ENCODE results near the gene NAA10.

Gene NAA10

DNA sequence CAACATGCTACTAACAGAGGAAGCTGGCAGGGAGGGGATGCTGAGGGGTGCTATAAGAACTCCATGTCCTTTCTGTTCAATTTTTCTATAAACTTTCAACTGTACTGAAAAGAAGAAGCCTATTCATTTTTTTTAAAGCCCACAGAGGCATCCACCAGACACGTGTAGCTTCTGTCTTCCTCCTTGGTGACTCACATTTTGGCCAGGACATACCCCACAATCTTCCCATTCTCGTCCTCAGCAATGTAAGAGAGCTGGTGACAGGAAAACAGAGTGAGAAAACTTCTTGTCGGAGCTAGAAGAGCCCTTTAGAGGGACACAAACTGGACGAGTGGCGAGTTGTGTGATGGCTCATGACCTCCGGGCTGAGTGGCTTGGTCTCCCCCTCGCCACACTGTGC is 1.1 kb downstream of the NAA10 start:
- DNase-seq (ENCODE audit: low read depth) = no peak
- peak overlapping the region; percentile 73 for H3K4me3 ChIP-seq (ENCODE audit: low read depth, low read length)
- TF ChIP-seq, protein P1, sequence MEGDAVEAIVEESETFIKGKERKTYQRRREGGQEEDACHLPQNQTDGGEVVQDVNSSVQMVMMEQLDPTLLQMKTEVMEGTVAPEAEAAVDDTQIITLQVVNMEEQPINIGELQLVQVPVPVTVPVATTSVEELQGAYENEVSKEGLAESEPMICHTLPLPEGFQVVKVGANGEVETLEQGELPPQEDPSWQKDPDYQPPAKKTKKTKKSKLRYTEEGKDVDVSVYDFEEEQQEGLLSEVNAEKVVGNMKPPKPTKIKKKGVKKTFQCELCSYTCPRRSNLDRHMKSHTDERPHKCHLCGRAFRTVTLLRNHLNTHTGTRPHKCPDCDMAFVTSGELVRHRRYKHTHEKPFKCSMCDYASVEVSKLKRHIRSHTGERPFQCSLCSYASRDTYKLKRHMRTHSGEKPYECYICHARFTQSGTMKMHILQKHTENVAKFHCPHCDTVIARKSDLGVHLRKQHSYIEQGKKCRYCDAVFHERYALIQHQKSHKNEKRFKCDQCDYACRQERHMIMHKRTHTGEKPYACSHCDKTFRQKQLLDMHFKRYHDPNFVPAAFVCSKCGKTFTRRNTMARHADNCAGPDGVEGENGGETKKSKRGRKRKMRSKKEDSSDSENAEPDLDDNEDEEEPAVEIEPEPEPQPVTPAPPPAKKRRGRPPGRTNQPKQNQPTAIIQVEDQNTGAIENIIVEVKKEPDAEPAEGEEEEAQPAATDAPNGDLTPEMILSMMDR (IDR thresholded peaks at IDR 0.05; ENCODE audit: insufficient read depth, low read depth, low read length, missing control alignments) = no peak

DNA sequence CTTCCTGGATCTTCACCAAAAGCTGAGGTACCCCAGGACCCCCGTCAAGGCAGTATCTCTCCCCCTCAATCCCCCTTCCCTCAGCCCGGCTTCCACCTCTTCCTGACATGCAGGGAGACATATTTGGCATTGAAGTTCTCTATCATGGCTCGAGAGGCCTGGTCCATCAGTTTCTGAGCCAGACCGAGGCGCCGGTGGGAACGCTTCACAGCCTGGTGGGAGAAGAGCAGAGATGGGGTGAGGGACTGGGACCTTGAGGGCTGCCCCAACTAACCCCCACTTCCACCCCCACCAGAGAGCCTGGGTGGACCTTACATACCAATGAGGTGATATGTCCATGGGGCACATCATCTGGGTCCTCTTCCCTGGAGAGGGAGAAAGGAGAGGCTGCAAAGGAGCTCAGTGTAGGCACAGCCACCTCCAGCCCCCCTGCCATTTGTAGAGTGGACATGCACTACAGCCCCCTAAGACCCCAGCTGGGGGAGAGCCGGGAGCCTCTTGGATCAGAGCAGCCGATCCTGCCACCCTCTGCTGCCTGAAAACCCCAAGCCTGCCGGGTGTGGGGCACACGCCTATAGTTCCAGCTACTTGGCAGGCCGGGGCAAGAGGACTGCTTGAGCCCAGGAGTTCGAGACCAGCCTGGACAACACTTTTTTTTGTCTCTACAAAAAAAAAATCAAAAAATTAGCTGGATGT is 2.5 kb downstream of the NAA10 start:
- TF ChIP-seq, protein P1 (IDR thresholded peaks at IDR 0.05; ENCODE audit: insufficient read depth, low read depth, low read length, missing control alignments) = no peak
- H3K4me3 ChIP-seq (ENCODE audit: low read depth, low read length) = no peak overlapping the region
- no peak for DNase-seq (ENCODE audit: low read depth)

DNA sequence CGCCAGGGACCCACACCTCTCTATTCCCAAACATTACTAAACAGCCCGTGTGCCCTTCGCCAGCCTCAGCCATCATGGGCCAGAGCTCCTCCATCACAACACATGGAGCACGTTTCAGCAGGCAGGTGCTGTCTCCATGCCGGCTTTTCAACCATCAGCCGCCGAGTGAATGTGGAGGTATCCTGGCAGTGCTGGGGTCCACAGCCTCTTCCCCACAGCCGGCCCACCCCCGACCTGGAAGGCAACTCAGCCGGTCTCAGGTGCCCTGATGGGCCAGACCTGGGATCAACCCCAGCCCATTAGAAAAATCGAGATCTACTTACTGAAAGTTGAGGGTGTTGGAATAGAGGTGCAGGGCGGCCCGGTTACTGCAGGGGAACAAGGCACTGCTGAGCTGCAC is 3.1 kb downstream of the NAA10 start:
- no peak overlapping the region for H3K4me3 ChIP-seq (ENCODE audit: low read depth, low read length)
- TF ChIP-seq, protein P1 (IDR thresholded peaks at IDR 0.05; ENCODE audit: insufficient read depth, low read depth, low read length, missing control alignments) = no peak
- no peak for DNase-seq (ENCODE audit: low read depth)

DNA sequence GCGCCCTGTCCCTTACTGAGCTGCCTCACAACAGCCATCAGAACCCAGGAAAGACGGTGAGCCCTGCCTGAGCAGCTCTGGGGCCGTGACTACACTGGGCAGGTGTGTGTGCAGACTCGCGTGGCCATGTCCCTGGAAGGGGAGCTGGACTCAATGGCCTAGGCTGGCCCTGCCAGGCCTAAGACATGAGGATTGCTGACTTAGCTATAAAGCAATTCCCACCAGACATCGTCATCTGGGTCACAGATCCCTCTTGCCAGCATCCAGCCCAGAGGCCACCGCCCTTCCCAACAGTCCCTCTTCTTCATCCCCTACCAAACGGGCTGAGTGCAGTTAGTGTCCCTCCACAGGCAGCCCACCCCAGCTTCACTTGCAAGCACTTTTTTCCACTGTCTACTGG is 3.7 kb downstream of the NAA10 start:
- TF ChIP-seq, protein P1 (IDR thresholded peaks at IDR 0.05; ENCODE audit: insufficient read depth, low read depth, low read length, missing control alignments) = no peak
- DNase-seq (ENCODE audit: low read depth) = no peak
- H3K4me3 ChIP-seq (ENCODE audit: low read depth, low read length) = no peak overlapping the region

DNA sequence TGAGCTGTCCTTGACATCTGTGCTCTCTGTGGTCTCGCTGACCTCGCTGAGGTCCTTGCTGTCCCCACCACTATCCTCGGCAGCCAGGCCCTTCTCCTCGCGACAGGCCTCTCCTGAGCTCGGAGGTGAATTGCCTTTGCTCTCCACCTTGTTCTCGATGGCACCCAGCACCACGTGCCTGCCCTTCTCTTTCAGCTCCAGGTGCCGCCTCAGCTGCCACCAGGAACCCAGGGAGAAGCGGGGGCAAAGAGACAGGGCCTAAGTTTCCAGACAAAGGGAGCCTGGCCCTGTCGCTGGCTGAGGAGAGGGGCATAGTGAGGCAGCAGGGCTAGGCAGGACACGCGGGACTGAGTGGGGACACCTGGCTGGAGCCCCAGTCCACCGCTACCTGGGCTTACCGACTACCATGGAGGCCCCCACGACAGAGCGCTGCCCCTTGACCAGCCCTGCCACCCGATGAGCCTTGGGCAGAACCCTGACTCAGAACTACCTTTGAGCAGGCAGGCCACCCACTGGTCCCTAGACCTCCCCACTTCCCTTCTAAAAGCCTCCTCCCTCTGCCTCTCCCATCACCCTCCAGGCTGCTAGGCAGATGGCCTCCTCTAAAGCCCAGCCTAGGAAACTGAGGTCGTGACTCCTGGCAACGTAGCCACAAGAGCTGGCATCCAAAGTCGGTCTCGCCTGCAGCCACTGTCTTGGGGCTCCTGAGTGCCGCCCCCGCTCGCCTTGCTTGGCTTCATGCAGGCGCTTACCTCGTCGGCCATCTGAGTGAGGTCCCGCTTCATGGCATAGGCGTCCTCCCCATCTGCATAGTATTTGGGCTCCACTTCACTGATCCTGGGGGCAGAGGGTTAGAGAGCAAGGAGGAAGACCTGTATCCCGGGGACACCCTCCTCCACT is 4.6 kb downstream of the NAA10 start:
- TF ChIP-seq, protein P1 (IDR thresholded peaks at IDR 0.05; ENCODE audit: insufficient read depth, low read depth, low read length, missing control alignments) = no peak
- no peak for DNase-seq (ENCODE audit: low read depth)
- no peak overlapping the region for H3K4me3 ChIP-seq (ENCODE audit: low read depth, low read length)

DNA sequence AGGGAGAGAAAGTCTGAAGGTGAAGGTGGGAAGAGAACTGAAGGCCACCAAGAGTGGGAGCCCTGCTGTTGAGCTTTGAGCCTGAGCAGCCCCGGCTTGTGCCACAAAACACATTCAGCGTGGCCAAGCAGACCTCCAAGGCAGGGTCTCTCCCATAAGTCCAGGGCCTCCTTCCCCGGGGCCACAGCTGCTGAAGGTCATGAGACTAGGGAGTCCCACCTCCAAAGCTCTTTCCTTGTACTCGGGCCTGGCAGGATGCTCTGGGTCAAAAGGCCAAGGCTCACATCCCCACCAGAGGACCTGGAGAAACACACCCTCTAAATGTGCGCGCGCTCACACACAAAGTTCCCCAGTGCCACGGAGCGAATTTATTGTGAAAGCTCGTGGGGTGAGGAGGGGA is 5.3 kb downstream of the NAA10 start:
- DNase-seq (ENCODE audit: low read depth) = no peak
- peak overlapping the region; percentile 64 for H3K4me3 ChIP-seq (ENCODE audit: low read depth, low read length)
- TF ChIP-seq, protein P1 (IDR thresholded peaks at IDR 0.05; ENCODE audit: insufficient read depth, low read depth, low read length, missing control alignments) = no peak
